ENCODE measurements around the gene NPLOC4. TPM values are rescaled to one million over a fixed set of nuclear protein-coding genes. Genes with fewer than 3 reads are reported as not detected.

The NPLOC4 gene
- total and polyA plus RNA-seq, 8 donors, result 50.5 to 122 (median 56.5) TPM

GRCh38 chr17:81667754-81668153 lies 30.8 kb upstream of the NPLOC4 start:
- TF ChIP-seq, protein P1, sequence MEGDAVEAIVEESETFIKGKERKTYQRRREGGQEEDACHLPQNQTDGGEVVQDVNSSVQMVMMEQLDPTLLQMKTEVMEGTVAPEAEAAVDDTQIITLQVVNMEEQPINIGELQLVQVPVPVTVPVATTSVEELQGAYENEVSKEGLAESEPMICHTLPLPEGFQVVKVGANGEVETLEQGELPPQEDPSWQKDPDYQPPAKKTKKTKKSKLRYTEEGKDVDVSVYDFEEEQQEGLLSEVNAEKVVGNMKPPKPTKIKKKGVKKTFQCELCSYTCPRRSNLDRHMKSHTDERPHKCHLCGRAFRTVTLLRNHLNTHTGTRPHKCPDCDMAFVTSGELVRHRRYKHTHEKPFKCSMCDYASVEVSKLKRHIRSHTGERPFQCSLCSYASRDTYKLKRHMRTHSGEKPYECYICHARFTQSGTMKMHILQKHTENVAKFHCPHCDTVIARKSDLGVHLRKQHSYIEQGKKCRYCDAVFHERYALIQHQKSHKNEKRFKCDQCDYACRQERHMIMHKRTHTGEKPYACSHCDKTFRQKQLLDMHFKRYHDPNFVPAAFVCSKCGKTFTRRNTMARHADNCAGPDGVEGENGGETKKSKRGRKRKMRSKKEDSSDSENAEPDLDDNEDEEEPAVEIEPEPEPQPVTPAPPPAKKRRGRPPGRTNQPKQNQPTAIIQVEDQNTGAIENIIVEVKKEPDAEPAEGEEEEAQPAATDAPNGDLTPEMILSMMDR (IDR thresholded peaks at IDR 0.05), result no peak
- DNase-seq (no peak), ATAC-seq (no peak)
- no peaks in the 10 kb centered on the region for H3K9me3 ChIP-seq
- H3K36me3 ChIP-seq, result peaks cover 0 to 51% of the 10 kb centered on the region in 2 donors
- intact Hi-C loops (cut with DNase I), result no loop called here
- peaks cover 18 to 32% of the 10 kb centered on the region in 2 donors for H3K4me1 ChIP-seq
- no peaks in the 10 kb centered on the region for H3K27me3 ChIP-seq
- no peak overlapping the region for H3K27ac ChIP-seq
- H3K4me3 ChIP-seq, result peak overlapping the region in 1 of 2 donors; percentile 91

- intact Hi-C loops (cut with DNase I), result no loop called here
- Histone ChIP-seq H3K27me3 (no peaks in the 10 kb centered on the region), H3K27ac (peak within 1 kb of the TSS; percentile 78 to 94), H3K4me1 (peaks cover 18 to 32% of the 10 kb centered on the region in 2 donors), H3K9me3 (no peaks in the 10 kb centered on the region), H3K36me3 (peaks cover 0 to 39% of the 10 kb centered on the region in 2 donors), H3K4me3 (peak within 1 kb of the TSS; percentile 91 to 100)
- ATAC-seq (peak; percentile 99), DNase-seq (peak; percentile 89 to 99 (median 97))
- TF ChIP-seq, protein P1 (IDR thresholded peaks at IDR 0.05), result no peak
These were observed 29.7 kb upstream of the NPLOC4 start, which contains the start of the genes CCDC137 and OXLD1 for GRCh38 chr17:81666342-81667191. TSS of gene CCDC137 (plus strand) at chr17:81666737. CDS start at chr17:81666767, 30 bp downstream. TSS of gene OXLD1 (minus strand) at chr17:81666605. CDS start at chr17:81666577, 28 bp downstream.

DNA sequence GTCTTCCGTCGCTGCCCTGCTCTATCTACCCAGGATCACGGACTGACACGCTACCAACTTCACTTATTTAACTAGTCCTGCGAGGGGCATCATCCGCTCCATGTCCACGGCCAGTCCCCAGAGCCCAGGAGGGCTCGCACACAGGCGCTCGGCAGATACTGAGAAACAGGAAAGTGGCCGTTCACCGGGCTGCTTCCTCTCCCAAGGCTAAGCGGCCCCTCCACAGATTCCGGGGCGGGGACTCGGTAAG lies 29.1 kb upstream of the NPLOC4 start:
- Histone ChIP-seq H3K27me3 (no peaks in the 10 kb centered on the region), H3K4me1 (peaks cover 18 to 32% of the 10 kb centered on the region in 2 donors), H3K27ac (peak overlapping the region; percentile 78 to 94), H3K36me3 (peaks cover 0 to 34% of the 10 kb centered on the region in 2 donors), H3K9me3 (no peaks in the 10 kb centered on the region), H3K4me3 (peak overlapping the region; percentile 91 to 100)
- intact Hi-C loops (cut with DNase I), result no loop called here
- DNase-seq (peak in 1 of 4 donors; percentile 26), ATAC-seq (peak; percentile 23)
- TF ChIP-seq, protein P1 (IDR thresholded peaks at IDR 0.05), result no peak

DNA sequence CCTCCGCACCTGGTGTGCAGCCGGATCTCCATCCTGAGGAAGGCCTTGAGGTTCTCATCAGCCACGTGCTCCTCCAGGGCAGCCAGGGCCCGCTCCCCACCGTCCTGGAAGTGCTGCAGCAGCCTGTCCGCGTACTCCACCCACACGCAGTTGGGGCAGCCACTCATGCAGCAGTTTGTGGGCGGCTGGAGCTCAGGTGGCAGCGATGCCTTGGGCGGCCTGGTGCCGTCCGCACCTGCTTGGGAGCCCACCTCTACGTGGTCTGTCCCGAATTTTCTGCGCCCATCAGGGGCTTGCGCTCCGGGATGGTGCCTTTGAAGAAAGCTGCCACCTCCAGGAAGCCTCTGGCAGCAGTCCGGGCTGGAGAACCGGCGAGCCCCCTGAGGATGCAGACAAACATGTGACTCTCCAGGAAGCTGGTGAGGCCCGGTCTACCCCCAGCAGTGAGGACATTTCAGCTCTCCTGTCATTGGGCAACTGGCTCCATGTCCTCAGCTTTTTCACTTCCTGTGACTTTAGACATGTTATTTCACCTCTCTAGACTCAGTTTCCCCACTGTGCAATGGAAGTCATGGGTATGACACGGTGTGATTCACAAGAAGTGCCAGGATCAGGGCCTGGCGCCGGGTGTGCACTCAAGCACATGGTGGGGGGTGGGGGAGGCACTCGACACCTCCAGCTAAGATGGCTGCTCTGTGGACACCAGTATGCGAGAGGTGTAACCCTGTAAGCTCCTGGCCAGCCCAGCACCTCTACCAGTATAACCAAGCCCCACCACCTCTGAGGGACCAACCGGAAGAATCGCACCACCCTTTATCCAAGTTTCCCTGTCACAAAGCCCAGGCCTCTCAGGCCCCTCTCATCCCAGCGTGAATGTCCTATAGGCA lies 28.5 kb upstream of the NPLOC4 start:
- DNase-seq (no peak), ATAC-seq (peak; percentile 49)
- Histone ChIP-seq H3K27me3 (no peaks in the 10 kb centered on the region), H3K36me3 (peaks cover 0 to 28% of the 10 kb centered on the region in 2 donors), H3K9me3 (no peaks in the 10 kb centered on the region), H3K4me3 (peak overlapping the region; percentile 91 to 100), H3K27ac (peak overlapping the region; percentile 78 to 94), H3K4me1 (peaks cover 18 to 32% of the 10 kb centered on the region in 2 donors)
- intact Hi-C loops (cut with DNase I), result no loop called here
- TF ChIP-seq, protein P1 (IDR thresholded peaks at IDR 0.05), result no peak
